ENCODE results near the gene MORN1.

GRCh38 chr1:2408456-2408855, 17.1 kb upstream of the MORN1 start:
- TF ChIP-seq CTCF (IDR thresholded peaks at IDR 0.05 in 2 of 3, conservative IDR thresholded peaks at IDR 0.05 in 1 of 3; ENCODE audit: insufficient read depth in 2 of 3, low read depth in 1 of 3, low read length in 3 of 3) = peak in 1 of 3 experiments; percentile 47; a peak in 2 of 6 replicates
- TF ChIP-seq, protein P1, sequence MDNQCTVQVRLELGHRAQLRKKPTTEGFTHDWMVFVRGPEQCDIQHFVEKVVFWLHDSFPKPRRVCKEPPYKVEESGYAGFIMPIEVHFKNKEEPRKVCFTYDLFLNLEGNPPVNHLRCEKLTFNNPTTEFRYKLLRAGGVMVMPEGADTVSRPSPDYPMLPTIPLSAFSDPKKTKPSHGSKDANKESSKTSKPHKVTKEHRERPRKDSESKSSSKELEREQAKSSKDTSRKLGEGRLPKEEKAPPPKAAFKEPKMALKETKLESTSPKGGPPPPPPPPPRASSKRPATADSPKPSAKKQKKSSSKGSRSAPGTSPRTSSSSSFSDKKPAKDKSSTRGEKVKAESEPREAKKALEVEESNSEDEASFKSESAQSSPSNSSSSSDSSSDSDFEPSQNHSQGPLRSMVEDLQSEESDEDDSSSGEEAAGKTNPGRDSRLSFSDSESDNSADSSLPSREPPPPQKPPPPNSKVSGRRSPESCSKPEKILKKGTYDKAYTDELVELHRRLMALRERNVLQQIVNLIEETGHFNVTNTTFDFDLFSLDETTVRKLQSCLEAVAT (IDR thresholded peaks at IDR 0.05) = no peak

Measured in K562 (cell line).